PFSK-1 (cell line): ENCODE measurements around the gene STAT3.
A peak's percentile ranks its signal among the peaks of the same experiment; 100 is the strongest.

Experiments
- POLR2AphosphoS5 ChIP-seq: IDR thresholded peaks from 2 replicates; pipeline ENCODE4 v1.6.1; 2012; ENCODE audit warnings: low read depth, mild to moderate bottlenecking, control low read depth, low read length, moderate library complexity
- SIN3A ChIP-seq: IDR thresholded peaks from 2 replicates; pipeline ENCODE4 v1.6.1; 2012; ENCODE audit warnings: mild to moderate bottlenecking, low read length, moderate library complexity, borderline replicate concordance; ENCODE audit not compliant: insufficient read depth

- 0 out of 2 replicates have a peak, but pooled peaks have one; percentile 38 for TF ChIP-seq POLR2AphosphoS5
- no peak for TF ChIP-seq SIN3A
Observed at GRCh38 chr17:42347606-42348005, 40.6 kb downstream of the STAT3 start.
